Mucosa of descending colon (tissue), 3 donors: ENCODE data around the gene CFH. TPM values are rescaled to one million over a fixed set of nuclear protein-coding genes. Genes with fewer than 3 reads are reported as not detected.
"Not testable (repeated sequence)": the region's sequence is repeated elsewhere in the genome, so short reads cannot be mapped to it uniquely, and the experiment has no call there.

Experiments used
- ATAC-seq: fragments of 200-7000 bp; cut with Tn5 transposase; one replicate; pipeline ENCODE4 v1.9.1; 2020; ENCODE audit warnings: mild to moderate bottlenecking, moderate library complexity
- DNase-seq, 3 donors: peaks; one replicate each; pipeline ENCODE4 v3.0.0-alpha.2; 2020
- H3K36me3 ChIP-seq: fragments of 200-600 bp; one replicate; pipeline ENCODE4 v1.8.0; 2021; ENCODE audit warnings: low read depth, mild to moderate bottlenecking
- H3K4me1 ChIP-seq: fragments of 200-600 bp; one replicate; pipeline ENCODE4 v1.8.0; 2021; ENCODE audit warnings: low read depth, mild to moderate bottlenecking
- H3K4me3 ChIP-seq: fragments of 200-600 bp; one replicate; pipeline ENCODE4 v1.8.0; 2021; ENCODE audit warnings: mild to moderate bottlenecking
- H3K9me3 ChIP-seq: fragments of 200-600 bp; one replicate; pipeline ENCODE4 v1.8.0; 2021; ENCODE audit warnings: mild to moderate bottlenecking
- CTCF ChIP-seq: fragments of 200-600 bp; IDR thresholded peaks from one replicate; pipeline ENCODE4 v1.8.0; 2022; ENCODE audit warnings: antibody characterized with exemption, mild to moderate bottlenecking
- intact Hi-C, 2 donors: fragments of 100-400 bp; cut with DNase I in 1 of 2; cut with micrococcal nuclease in 1 of 2; formaldehyde crosslinking; loops; one replicate each; pipeline versions ENCODE4 v1.11.0 to v1.11.1; 2022; cut with DNase I, micrococcal nuclease
- total RNA-seq, 3 donors: library from RNA; stranded (reverse); fragmentation: NEBNext Ultra II Directional in 2 of 3; extraction: Animal tissue kit (Norgen Biotek cat#: 25700) in 2 of 3; gene quantifications; one replicate each; pipeline versions ENCODE4 v1.2.1 to v1.2.4, GENCODE V29; 2021 to 2023
- donor health status: DM: no; HTN: no; CAD: no; lungs with moderate emphysema.
- donor health status: DM: no; HTN: no; CAD: no.
- donor health status: DM: no; HTN: yes; CAD: no.

The CFH gene
- total RNA-seq, 3 donors from 2014 or later, result 12.7 to 37.0 (median 24.5) TPM

DNA sequence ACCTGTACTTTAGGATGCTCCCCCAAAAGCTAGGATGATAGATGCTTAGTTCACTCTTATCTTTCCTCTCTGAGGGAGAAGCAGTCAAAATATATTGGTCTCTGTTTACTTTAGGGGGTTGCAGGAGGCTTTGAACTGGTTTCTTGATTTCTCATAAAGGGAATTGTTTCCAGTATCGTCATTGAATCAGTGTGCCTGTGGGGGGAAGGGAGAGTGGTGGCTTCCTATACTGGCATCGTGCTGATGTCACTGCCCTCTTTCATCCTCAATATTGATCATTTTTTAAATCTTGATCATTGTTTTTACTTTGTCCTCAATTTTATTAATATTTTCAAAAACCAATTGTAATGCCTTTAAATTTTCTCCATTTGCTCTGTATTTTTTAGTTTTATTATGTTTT lies 82.6 kb downstream of the CFH start:
- Histone ChIP-seq H3K9me3 (peaks cover 13% of the 10 kb centered on the region), H3K36me3 (no peaks in the 10 kb centered on the region), H3K4me3 (no peak overlapping the region), H3K4me1 (no peaks in the 10 kb centered on the region)
- intact Hi-C loops, result no loop called here
- no peak for TF ChIP-seq CTCF
- DNase-seq (no peak), ATAC-seq (no peak)

DNA sequence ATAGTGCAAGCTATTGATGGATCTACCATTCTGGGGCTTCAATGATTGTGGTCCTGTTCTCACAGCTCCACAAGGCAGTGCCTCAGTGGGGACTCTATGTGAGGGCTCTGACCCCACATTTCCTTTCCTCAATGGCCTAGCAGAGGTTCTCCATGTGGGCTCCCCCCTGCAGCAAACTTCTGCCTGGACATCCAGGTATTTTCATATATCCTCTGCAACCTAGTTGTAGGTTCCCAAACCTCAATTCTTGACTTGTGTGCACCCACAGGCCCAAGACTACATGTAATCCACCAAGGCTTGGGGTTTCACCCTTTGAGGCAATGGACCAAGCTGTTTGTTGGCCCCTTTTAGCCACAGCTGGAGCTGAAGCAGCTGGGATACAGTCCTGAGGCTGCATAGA lies 86.9 kb downstream of the CFH start:
- Histone ChIP-seq H3K36me3 (no peaks in the 10 kb centered on the region), H3K4me3 (no peak overlapping the region), H3K9me3 (peaks cover 13% of the 10 kb centered on the region), H3K4me1 (no peaks in the 10 kb centered on the region)
- no peak for DNase-seq
- intact Hi-C loops, result no loop called here
- no peak for TF ChIP-seq CTCF
- no peak for ATAC-seq

- H3K4me3 ChIP-seq, intact Hi-C loops, H3K36me3 ChIP-seq, DNase-seq, H3K4me1 ChIP-seq, ATAC-seq: not testable (repeated sequence)
- H3K9me3 ChIP-seq, result peaks cover 11% of the 10 kb centered on the region
Observed at GRCh38 chr1:196743244-196743643, 91.4 kb downstream of the CFH start.

GRCh38 chr1:196765019-196765740 lies 113.3 kb downstream of the CFH start:
- H3K9me3 ChIP-seq, ATAC-seq, H3K4me3 ChIP-seq, intact Hi-C loops, DNase-seq, H3K4me1 ChIP-seq, H3K36me3 ChIP-seq: not testable (repeated sequence)

GRCh38 chr1:196769823-196770222 lies 118.0 kb downstream of the CFH start:
- intact Hi-C loops, DNase-seq, H3K4me1 ChIP-seq, ATAC-seq, H3K36me3 ChIP-seq, H3K4me3 ChIP-seq, H3K9me3 ChIP-seq: not testable (repeated sequence)

GRCh38 chr1:196773713-196774112 lies 121.9 kb downstream of the CFH start:
- no peak overlapping the region for H3K4me3 ChIP-seq
- no peaks in the 10 kb centered on the region for H3K9me3 ChIP-seq
- intact Hi-C loops, result no loop called here
- no peaks in the 10 kb centered on the region for H3K36me3 ChIP-seq
- no peaks in the 10 kb centered on the region for H3K4me1 ChIP-seq
- no peak for DNase-seq
- TF ChIP-seq CTCF, result no peak
- ATAC-seq, result no peak

GRCh38 chr1:196774175-196774574 lies 122.3 kb downstream of the CFH start:
- no peaks in the 10 kb centered on the region for H3K9me3 ChIP-seq
- TF ChIP-seq CTCF, result no peak
- no peak for DNase-seq
- H3K4me1 ChIP-seq, result no peaks in the 10 kb centered on the region
- H3K4me3 ChIP-seq, result no peak overlapping the region
- intact Hi-C loops, result no loop called here
- no peak for ATAC-seq
- H3K36me3 ChIP-seq, result no peaks in the 10 kb centered on the region
